Cardiac septum (tissue), 1 donor: ENCODE measurements around the gene ZNF695. TPM values are rescaled to one million over a fixed set of nuclear protein-coding genes. Genes with fewer than 3 reads are reported as not detected.

ENCODE experiments used
- DNase-seq: peaks from one replicate; pipeline ENCODE4 v3.0.0-alpha.2; 2020; ENCODE audit warnings: low spot score
- intact Hi-C: fragments of 100-400 bp; cut with DNase I; formaldehyde crosslinking; loops from one replicate; pipeline ENCODE4 v1.14.0; 2022
- total RNA-seq: library from RNA; stranded (reverse); fragmentation: NEBNext Ultra II Directional; extraction: Animal tissue kit (Norgen Biotek cat#: 25700); gene quantifications from one replicate; pipeline ENCODE4 v1.2.1, GENCODE V29; 2021
- donor health status: DM: no; HTN: no; CAD: no.

The ZNF695 gene
- total RNA-seq, 1 donor from 2014 or later, result not detected

GRCh38 chr1:246969621-246970020 is 38.2 kb downstream of the ZNF695 start:
- intact Hi-C loops, result no loop called here
- DNase-seq, result no peak

- intact Hi-C loops, result no loop called here
- DNase-seq, result no peak
These were observed 41.4 kb downstream of the ZNF695 start for GRCh38 chr1:246966502-246966901.

- DNase-seq, result no peak
- intact Hi-C loops, result no loop called here
These were observed 47.7 kb downstream of the ZNF695 start for GRCh38 chr1:246959944-246960693.

GRCh38 chr1:246954126-246954525 is 53.7 kb downstream of the ZNF695 start:
- intact Hi-C loops, result no loop called here

GRCh38 chr1:246951413-246951812 is 56.4 kb downstream of the ZNF695 start:
- intact Hi-C loops, result no loop called here
- DNase-seq, result no peak

More at GRCh38 chr1:246954126-246954525, 53.7 kb downstream of the ZNF695 start:
- no peak for DNase-seq

GRCh38 chr1:246949956-246950355 is 57.9 kb downstream of the ZNF695 start:
- intact Hi-C loops, result no loop called here
- no peak for DNase-seq

GRCh38 chr1:246947255-246947654 is 60.6 kb downstream of the ZNF695 start:
- intact Hi-C loops, result no loop called here
- DNase-seq, result no peak

- DNase-seq, result no peak
- intact Hi-C loops, result no loop called here
These were observed 61.5 kb downstream of the ZNF695 start for GRCh38 chr1:246946366-246946765.

Other genes with a start within 250 kb of the ZNF695 start
- 15.3 TPM for gene AHCTF1, start 76.1 kb downstream of the ZNF695 start, total RNA-seq
- 0.75 TPM for gene ZNF670, start 70.8 kb upstream of the ZNF695 start, total RNA-seq
- gene ZNF669, start 96.3 kb upstream of the ZNF695 start, total RNA-seq, result 3.1 TPM
- gene ZNF124, start 164.0 kb upstream of the ZNF695 start, total RNA-seq, result 14.9 TPM
- not detected for gene VN1R5, start 248.0 kb upstream of the ZNF695 start, total RNA-seq